HepG2 (cell line): ENCODE data around the gene DTNA. TPM values are rescaled to one million over a fixed set of nuclear protein-coding genes. Genes with fewer than 3 reads are reported as not detected.

Source experiments
- ADNP ChIP-seq: sonication (generic); formaldehyde crosslinking; IDR thresholded peaks from 2 replicates; pipeline ENCODE4 v1.4.0; 2020; ENCODE audit warnings: missing genetic modification reagents
- HMG20A ChIP-seq: IDR thresholded peaks from 2 replicates; pipeline ENCODE4 v1.6.1; 2016; ENCODE audit warnings: borderline replicate concordance
- KDM4B ChIP-seq: sonication (generic); formaldehyde crosslinking; IDR thresholded peaks from 2 replicates; pipeline ENCODE4 v1.4.0; 2020; ENCODE audit warnings: missing genetic modification reagents
- MAFF ChIP-seq: IDR thresholded peaks from 2 replicates; pipeline ENCODE4 v1.6.1; 2011; ENCODE audit warnings: low read depth, low read length, improper control_type of control experiment
- NKX3-1 ChIP-seq: sonication (generic); formaldehyde crosslinking; IDR thresholded peaks from 2 replicates; pipeline ENCODE4 v1.5.0; 2020; ENCODE audit warnings: missing genetic modification reagents
- NR2F6 ChIP-seq, 2 experiments: IDR thresholded peaks; 2 replicates each; pipeline ENCODE4 v1.6.1; 2016; ENCODE audit warnings: antibody characterized with exemption in 1 of 2, mild to moderate bottlenecking in 1 of 2
- RARA ChIP-seq: IDR thresholded peaks from 2 replicates; pipeline ENCODE4 v1.6.1; 2016; ENCODE audit warnings: missing genetic modification reagents, missing compliant biosample characterization
- RFX3 ChIP-seq: IDR thresholded peaks from 2 replicates; pipeline ENCODE4 v1.6.1; 2016; ENCODE audit warnings: missing biosample characterization, missing genetic modification reagents
- SALL1 ChIP-seq: sonication (generic); formaldehyde crosslinking; IDR thresholded peaks from 2 replicates; pipeline ENCODE4 v1.8.0; 2022; ENCODE audit warnings: mild to moderate bottlenecking, missing genetic modification reagents
- SMARCE1 ChIP-seq: fragments of 450-650 bp; IDR thresholded peaks from 2 replicates; pipeline ENCODE4 v1.6.1; 2017; ENCODE audit warnings: borderline replicate concordance
- SP140L ChIP-seq: sonication (generic); formaldehyde crosslinking; IDR thresholded peaks from 2 replicates; pipeline ENCODE4 v1.4.0; 2020; ENCODE audit warnings: missing genetic modification reagents, borderline replicate concordance
- TBX3 ChIP-seq: fragments of 450-650 bp; IDR thresholded peaks from 2 replicates; pipeline ENCODE4 v1.6.1; 2017; ENCODE audit warnings: antibody characterized with exemption, mild to moderate bottlenecking, inconsistent platforms, borderline replicate concordance
- TRIM22 ChIP-seq: fragments of 450-650 bp; IDR thresholded peaks from 2 replicates; pipeline ENCODE4 v1.6.1; 2017
- ZBTB46 ChIP-seq: sonication (generic); formaldehyde crosslinking; IDR thresholded peaks from 2 replicates; pipeline ENCODE4 v1.4.0; 2020; ENCODE audit warnings: mild to moderate bottlenecking, missing genetic modification reagents, borderline replicate concordance
- ZFP36L2 ChIP-seq: sonication (generic); formaldehyde crosslinking; IDR thresholded peaks from 2 replicates; pipeline ENCODE4 v1.4.0; 2020; ENCODE audit warnings: missing genetic modification reagents
- ZFP82 ChIP-seq: sonication (generic); formaldehyde crosslinking; IDR thresholded peaks from 2 replicates; pipeline ENCODE4 v1.5.1; 2020; ENCODE audit warnings: mild to moderate bottlenecking, missing genetic modification reagents, borderline replicate concordance
- ZMYM3 ChIP-seq: sonication (generic); formaldehyde crosslinking; IDR thresholded peaks from 2 replicates; pipeline ENCODE4 v1.5.1; 2020; ENCODE audit warnings: mild to moderate bottlenecking, missing genetic modification reagents
- ZNF180 ChIP-seq: sonication (generic); formaldehyde crosslinking; IDR thresholded peaks from 2 replicates; pipeline ENCODE4 v1.4.0; 2020; ENCODE audit warnings: low read depth, missing genetic modification reagents, borderline replicate concordance
- ZNF280D ChIP-seq: sonication (generic); formaldehyde crosslinking; IDR thresholded peaks from 2 replicates; pipeline ENCODE4 v1.5.1; 2020; ENCODE audit warnings: mild to moderate bottlenecking, missing genetic modification reagents
- ZNF331 ChIP-seq: sonication (generic); formaldehyde crosslinking; IDR thresholded peaks from 2 replicates; pipeline ENCODE4 v1.4.0; 2020; ENCODE audit warnings: missing genetic modification reagents
- ZNF414 ChIP-seq: sonication (generic); formaldehyde crosslinking; IDR thresholded peaks from 2 replicates; pipeline ENCODE4 v1.5.0; 2020; ENCODE audit warnings: missing genetic modification reagents
- ZNF670 ChIP-seq: sonication (generic); formaldehyde crosslinking; IDR thresholded peaks from 2 replicates; pipeline ENCODE4 v1.8.0; 2022; ENCODE audit warnings: mild to moderate bottlenecking, missing genetic modification reagents, borderline replicate concordance
- ZNF724P ChIP-seq: sonication (generic); formaldehyde crosslinking; IDR thresholded peaks from 2 replicates; pipeline ENCODE4 v1.8.0; 2022; ENCODE audit warnings: missing genetic modification reagents, borderline replicate concordance
- ZNF737 ChIP-seq: sonication (generic); formaldehyde crosslinking; IDR thresholded peaks from 2 replicates; pipeline ENCODE4 v1.5.0; 2020; ENCODE audit warnings: missing genetic modification reagents, mild to moderate bottlenecking, borderline replicate concordance
- ZNF883 ChIP-seq: sonication (generic); formaldehyde crosslinking; IDR thresholded peaks from 2 replicates; pipeline ENCODE4 v1.5.1; 2020; ENCODE audit warnings: mild to moderate bottlenecking, missing genetic modification reagents; ENCODE audit errors: not compliant biosample characterization
- ZZZ3 ChIP-seq: sonication (generic); formaldehyde crosslinking; IDR thresholded peaks from 2 replicates; pipeline ENCODE4 v1.4.0; 2020; ENCODE audit warnings: missing genetic modification reagents, mild to moderate bottlenecking, borderline replicate concordance
- polyA plus RNA-seq, 8 experiments: library from polyadenylated mRNA; depleted of rRNA in 3 of 8; stranded (reverse) in 7 of 8; unstranded in 1 of 8; fragments of >200 nt; fragmentation: Illumina TruSeq in 4 of 8; extraction: Trizol in 4 of 8; gene quantifications; 2 replicates each; pipeline versions ENCODE4 v1.2.1 to v1.2.3, GENCODE V29; 2011 to 2016; ENCODE audit warnings: low read depth in 4 of 8, missing spikeins in 1 of 8, mixed read lengths in 1 of 8; ENCODE audit not compliant: insufficient read depth in 1 of 8
- total RNA-seq, 5 experiments: library from RNA; depleted of rRNA; stranded (reverse); fragments of >200 nt; fragmentation: Illumina TruSeq; extraction: Trizol; gene quantifications; 2 replicates each; pipeline ENCODE4 v1.2.3, GENCODE V29; 2016; ENCODE audit warnings: low read depth in 1 of 5

The DTNA gene
- total and polyA plus RNA-seq, 2 of the 13 experiments (the other 11 are each of a cell fraction or from before 2014, with no cell fraction given) = 8.5 to 29.0 TPM

GRCh38 chr18:34929336-34929780 is 219.3 kb downstream of the DTNA start (continued):
- TF ChIP-seq ZNF737 (CRISPR knock-in tag) (no peak), ZNF883 (CRISPR knock-in tag) (no peak), RARA (CRISPR knock-in tag) (peak; percentile 71), ZNF414 (CRISPR knock-in tag) (no peak), ZNF331 (CRISPR knock-in tag) (peak; percentile 61; the same call in 1 of the 2 replicates), KDM4B (CRISPR knock-in tag) (no peak), NKX3-1 (CRISPR knock-in tag) (0 out of 2 replicates have a peak, but pooled peaks have one; percentile 12), SP140L (CRISPR knock-in tag) (no peak), ZNF280D (CRISPR knock-in tag) (no peak), ZNF724P (CRISPR knock-in tag) (no peak), ZFP36L2 (CRISPR knock-in tag) (no peak), ZZZ3 (CRISPR knock-in tag) (no peak), NR2F6 (IDR thresholded peaks at IDR 0.05) (peak; percentile 85), NR2F6 (CRISPR knock-in tag; IDR thresholded peaks at IDR 0.05) (peak; percentile 77), SALL1 (CRISPR knock-in tag) (peak; percentile 10; the same call in 1 of the 2 replicates), TRIM22 (no peak), RFX3 (CRISPR knock-in tag) (0 out of 2 replicates have a peak, but pooled peaks have one; percentile 39), ZBTB46 (CRISPR knock-in tag) (no peak), ADNP (CRISPR knock-in tag) (no peak), HMG20A (peak; percentile 69; the same call in 1 of the 2 replicates), SMARCE1 (no peak; the same call in 1 of the 2 replicates), TBX3 (peak; percentile 45; the same call in 1 of the 2 replicates), MAFF (peak; percentile 70), ZMYM3 (CRISPR knock-in tag) (peak; percentile 85), ZNF670 (CRISPR knock-in tag) (peak; percentile 43; the same call in 1 of the 2 replicates), ZNF180 (no peak), ZFP82 (no peak)
